Measurements from ENCODE around the gene BRD1.
"Not testable (repeated sequence)": the region's sequence is repeated elsewhere in the genome, so short reads cannot be mapped to it uniquely, and the experiment has no call there.

Gene BRD1

GRCh38 chr22:49852898-49853894 is 25.5 kb upstream of the BRD1 start, which contains the start of gene ZBED4:
TSS of gene ZBED4 (plus strand) at chr22:49853844. CDS start at chr22:49883663, 29,819 bp downstream.
- peak; percentile 63 for DNase-seq

- not testable (repeated sequence) for DNase-seq
Measured at GRCh38 chr22:49852568-49852897, 24.9 kb upstream of the BRD1 start.

GRCh38 chr22:49850959-49851802 is 23.5 kb upstream of the BRD1 start:
- no peak for DNase-seq

- DNase-seq, result no peak
Measured at GRCh38 chr22:49850021-49850911, 22.6 kb upstream of the BRD1 start.

- DNase-seq, result no peak
Measured at GRCh38 chr22:49849161-49850020, 21.7 kb upstream of the BRD1 start.

GRCh38 chr22:49848690-49849160 is 21.1 kb upstream of the BRD1 start:
- DNase-seq, result no peak

- no peak for DNase-seq
Measured at GRCh38 chr22:49847751-49848689, 20.3 kb upstream of the BRD1 start.

- no peak for DNase-seq
Measured at GRCh38 chr22:49845666-49846459, 18.2 kb upstream of the BRD1 start.

GRCh38 chr22:49845241-49845640 is 17.6 kb upstream of the BRD1 start:
- DNase-seq, result no peak

- DNase-seq, result no peak
Measured at GRCh38 chr22:49838771-49839717, 11.4 kb upstream of the BRD1 start.

GRCh38 chr22:49833340-49834007 is 5.8 kb upstream of the BRD1 start:
- DNase-seq, result no peak

GRCh38 chr22:49829044-49829853 is 1.6 kb upstream of the BRD1 start:
- no peak for DNase-seq

GRCh38 chr22:49828599-49828965 is 909 bp upstream of the BRD1 start:
- DNase-seq, result no peak

GRCh38 chr22:49827271-49827852 is 311 bp downstream of the BRD1 start:
- DNase-seq, result no peak

GRCh38 chr22:49826603-49827270 is 936 bp downstream of the BRD1 start:
- DNase-seq, result no peak

Data from DMS 273 treated with DMSO at 0.1 percent for 48 hours (cell line).